HG03571 (cell line): ENCODE measurements around the gene ANKS6.
A peak's percentile ranks its signal among the peaks of the same experiment; 100 is the strongest.

Source experiments
- ATAC-seq: cut with Tn5 transposase; IDR thresholded peaks from one replicate; pipeline ENCODE4 v1.9.1; 2021; ENCODE audit not compliant: unreplicated experiment

The ANKS6 gene

GRCh38 chr9:98796364-98797101 is at the start of gene ANKS6:
Gene ANKS6 (minus strand): TSS chr9:98796555. CDS start chr9:98796491, 64 bp downstream.
- ATAC-seq, result peak; percentile 74

DNA sequence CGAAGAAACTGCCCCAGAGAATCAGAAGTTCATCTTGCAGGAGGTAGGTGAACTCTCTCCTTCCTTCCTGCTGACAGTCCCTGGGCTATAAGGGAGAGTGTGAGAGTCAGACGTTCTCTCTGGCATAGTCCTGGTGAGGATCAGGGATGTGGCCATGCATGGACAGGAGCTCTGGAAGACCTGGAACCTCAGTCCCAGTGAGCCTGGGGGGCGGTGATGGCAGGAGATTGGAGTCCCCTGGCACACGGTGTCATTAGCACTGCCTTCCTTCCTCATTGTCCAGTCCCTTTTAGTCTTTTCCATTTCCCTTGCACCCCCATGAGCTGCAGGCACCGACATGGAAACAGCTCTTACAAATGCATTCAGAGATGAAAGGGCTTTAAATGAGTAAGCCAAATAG is 49.7 kb upstream of the ANKS6 start:
- no peak for ATAC-seq

- no peak for ATAC-seq
Measured at GRCh38 chr9:98842510-98842909, 46.2 kb upstream of the ANKS6 start.

DNA sequence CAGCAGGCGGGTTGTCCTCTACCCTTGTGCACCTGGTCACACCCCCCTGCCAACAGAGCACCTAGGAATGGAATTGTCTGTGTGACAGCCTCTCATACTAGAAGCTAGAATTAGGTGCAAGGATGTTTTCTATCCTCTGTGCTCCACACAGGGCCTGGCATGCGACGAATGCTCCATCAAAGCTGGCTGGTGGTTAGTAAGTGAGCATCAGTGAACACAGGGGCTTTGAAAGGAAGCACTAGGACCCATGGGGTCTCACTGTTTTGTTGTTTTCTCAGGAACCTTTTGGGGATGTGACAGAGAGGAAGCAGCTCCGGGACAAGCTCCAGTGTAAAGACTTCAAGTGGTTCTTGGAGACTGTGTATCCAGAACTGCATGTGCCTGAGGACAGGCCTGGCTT is 43.4 kb upstream of the ANKS6 start:
- ATAC-seq, result no peak

- no peak for ATAC-seq
Measured at GRCh38 chr9:98838868-98839565, 42.7 kb upstream of the ANKS6 start.

DNA sequence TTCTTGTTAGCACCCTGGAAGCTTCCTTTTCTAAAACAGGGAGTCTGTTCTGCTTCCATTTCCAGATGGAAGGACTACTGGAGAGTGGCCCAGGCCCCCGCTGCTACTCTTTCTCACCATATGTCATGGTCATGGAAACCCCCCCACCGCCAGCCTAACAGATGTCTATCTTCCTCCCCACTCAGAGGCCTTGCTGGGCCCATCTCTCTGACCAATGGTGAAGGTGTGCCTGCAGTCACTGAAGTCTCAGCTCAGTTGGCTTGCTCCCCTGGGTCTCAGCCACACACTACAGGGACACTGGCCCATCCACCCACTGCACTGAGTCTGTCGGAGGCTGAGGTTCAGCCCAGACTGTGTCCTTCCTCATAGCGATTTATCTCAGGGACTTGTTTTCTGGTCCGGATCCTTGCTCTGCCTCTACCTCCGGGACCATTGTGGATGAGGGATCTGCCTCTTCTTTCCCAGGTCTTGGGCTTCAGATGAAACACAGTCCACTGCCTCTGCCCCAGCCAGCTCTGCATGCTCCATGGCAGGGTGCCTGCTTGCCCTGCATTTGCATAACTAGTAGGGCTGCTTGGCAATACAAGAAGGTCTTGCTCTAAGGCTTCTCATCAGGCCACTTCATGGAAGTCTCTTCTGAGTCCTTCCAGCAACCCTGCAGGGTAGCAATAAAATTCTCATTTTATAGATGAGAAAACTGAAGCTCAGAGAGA is 42.0 kb upstream of the ANKS6 start:
- ATAC-seq, result no peak

DNA sequence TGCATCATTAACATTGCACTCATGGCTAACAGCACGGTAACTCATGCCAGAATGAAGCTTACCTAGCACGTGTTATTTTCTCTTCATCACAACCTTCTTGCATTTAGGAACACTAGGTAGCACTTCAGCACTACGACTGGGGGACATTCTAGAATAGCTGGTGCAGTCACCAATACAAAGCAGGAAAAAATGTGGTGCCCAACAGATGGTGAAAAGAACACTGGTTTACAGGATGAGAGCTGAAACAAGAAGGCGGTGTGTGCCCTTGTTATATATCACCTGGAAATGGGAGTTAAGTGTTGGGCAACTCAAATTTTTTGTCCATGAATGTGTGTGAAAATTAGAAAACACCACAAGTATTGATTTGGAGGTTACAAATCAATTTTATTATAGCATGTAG is 41.2 kb upstream of the ANKS6 start:
- ATAC-seq, result no peak

GRCh38 chr9:98836206-98836605 is 39.9 kb upstream of the ANKS6 start:
- ATAC-seq, result no peak

GRCh38 chr9:98834386-98834785 is 38.0 kb upstream of the ANKS6 start:
- no peak for ATAC-seq

DNA sequence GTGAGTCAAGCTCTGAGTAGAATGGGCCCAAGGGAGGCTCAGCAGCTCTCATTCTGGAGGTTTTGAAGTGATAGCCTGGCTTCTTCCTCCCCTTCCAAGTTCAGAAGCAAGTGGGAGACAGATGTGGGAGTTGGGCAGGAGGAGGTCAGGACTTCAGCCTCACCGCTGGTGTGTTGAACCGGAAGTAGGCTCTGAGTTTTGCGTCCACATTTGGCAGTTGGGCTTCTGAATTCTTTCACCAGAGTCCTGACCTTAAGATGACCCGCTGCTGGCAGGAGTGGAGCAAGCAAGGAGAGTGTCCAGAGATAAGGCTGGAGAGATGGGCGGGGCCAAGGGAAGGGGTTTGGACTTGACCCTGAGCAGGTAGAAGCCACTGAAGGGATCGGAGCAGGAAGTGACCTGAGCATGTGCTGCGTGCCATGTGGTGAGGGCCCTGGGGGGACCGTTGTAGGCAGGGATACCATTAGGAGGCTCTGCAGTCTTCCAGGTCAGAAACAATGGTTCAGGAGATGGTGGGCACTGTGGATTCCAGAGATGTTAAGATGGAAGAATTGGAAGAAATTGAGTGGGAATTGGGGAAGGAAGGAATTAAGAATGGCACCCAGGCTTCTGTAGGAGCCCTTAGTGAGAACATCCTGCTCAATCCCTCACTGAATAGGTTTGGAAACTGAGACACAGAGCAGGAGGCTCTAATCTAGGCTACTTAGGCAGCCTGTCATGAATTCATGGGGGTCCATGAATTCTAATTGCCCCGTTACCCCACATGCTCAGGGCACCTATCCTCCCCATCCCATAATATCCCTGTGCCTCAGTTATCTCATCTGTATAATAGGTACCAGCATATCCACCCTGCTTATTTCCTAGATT is 37.0 kb upstream of the ANKS6 start:
- no peak for ATAC-seq

- ATAC-seq, result no peak
Measured at GRCh38 chr9:98832768-98833089, 36.4 kb upstream of the ANKS6 start.

DNA sequence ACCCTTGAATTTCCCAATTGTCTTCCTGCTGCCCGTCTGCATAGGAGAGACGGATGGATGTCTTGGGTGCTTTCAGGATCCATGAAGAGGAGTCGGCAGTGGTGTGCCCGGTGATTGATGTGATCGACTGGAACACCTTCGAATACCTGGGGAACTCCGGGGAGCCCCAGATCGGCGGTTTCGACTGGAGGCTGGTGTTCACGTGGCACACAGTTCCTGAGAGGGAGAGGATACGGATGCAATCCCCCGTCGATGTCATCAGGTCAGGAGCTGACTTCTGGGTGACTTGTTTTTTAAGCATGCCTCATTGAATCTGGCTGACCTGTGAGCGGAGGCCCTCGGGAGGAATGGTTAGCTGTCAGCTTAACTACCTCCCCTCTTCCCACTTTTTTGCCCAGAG is 35.3 kb upstream of the ANKS6 start:
- ATAC-seq, result no peak

GRCh38 chr9:98830554-98830953 is 34.2 kb upstream of the ANKS6 start:
- no peak for ATAC-seq

- ATAC-seq, result no peak
Measured at GRCh38 chr9:98829766-98830165, 33.4 kb upstream of the ANKS6 start.

DNA sequence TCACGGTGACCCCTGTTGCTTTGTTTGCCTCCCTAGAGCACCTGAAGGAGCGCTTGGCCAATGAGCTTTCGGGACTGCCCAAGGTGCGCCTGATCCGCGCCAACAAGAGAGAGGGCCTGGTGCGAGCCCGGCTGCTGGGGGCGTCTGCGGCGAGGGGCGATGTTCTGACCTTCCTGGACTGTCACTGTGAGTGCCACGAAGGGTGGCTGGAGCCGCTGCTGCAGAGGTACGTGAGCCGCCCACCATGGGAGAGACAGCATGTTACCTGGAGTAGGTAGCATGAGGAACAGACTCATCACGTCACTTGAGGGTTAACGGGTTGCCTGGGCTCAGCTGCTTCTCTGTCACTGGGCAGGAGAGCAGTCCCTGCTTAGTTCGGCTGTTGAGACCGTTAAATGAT is 30.4 kb upstream of the ANKS6 start:
- no peak for ATAC-seq

DNA sequence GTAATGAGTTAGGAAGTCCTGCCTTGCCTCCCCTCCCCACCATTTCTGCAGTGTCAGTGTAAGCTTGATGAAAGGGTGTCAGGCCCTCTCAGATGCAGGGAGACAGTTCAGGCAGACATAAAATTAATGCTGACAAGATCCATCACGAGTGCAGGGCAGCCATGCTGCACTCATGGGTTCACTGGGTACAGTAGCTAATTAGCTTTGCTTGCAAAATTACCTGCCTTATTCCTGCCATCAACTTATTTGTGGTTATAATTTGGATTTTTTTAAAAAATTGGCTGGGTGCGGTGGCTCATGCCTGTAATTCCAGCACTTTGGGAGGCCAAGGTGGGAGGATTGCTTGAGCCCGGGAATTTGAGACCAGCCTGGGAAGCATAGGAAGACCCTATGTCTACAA is 29.1 kb upstream of the ANKS6 start:
- ATAC-seq, result no peak

DNA sequence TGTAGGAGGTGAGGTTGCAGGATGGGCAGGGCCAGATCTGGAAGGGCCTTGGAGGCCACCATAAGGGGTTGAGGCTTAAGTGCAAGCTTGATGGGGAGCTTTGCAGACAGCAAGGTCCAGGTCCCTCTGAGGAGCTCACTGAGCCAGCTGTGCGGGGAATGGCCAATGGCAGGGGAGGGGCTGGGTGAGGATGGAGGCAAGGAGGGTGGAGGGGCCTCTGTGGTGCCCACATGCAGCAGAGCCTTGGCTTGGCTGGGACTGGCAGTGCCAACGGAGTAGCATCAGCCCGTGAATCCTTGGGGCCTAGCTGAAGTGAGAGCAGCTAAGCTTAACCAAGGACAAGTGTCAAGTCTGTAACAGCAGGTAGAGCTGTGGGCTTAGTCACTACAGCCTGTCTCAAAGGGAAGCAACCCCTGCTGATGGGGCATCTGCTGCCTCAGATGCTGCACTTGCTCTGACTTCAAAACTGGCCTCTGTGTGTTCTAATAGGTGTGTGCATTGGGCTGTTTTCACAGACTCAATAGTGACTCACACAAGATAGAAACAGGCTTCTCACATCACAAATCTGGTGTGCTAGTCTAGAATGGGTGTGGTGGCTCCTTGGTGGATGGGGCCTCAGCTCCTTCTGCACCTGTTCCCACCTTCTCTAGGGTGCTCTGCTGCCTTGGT is 27.4 kb upstream of the ANKS6 start:
- no peak for ATAC-seq

DNA sequence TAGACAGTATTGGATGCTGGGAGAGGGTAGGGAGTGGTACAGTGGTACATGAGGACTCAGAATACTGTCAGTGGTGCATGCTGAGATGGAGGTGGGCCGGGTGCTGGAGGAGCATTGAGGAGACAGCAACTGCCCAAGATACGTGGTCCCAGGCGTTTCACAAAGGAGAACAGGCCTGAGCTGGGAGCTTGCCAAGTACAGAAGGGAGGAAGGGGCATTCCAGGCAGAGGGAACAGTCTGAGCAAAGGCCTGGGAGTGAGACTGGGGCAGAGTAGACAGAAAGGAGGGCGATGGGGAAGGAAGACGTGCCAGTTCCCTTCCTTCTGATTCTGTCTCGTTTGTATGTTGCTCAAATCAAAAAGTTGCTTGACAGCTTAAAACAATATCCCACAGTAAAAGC is 26.3 kb upstream of the ANKS6 start:
- ATAC-seq, result no peak

DNA sequence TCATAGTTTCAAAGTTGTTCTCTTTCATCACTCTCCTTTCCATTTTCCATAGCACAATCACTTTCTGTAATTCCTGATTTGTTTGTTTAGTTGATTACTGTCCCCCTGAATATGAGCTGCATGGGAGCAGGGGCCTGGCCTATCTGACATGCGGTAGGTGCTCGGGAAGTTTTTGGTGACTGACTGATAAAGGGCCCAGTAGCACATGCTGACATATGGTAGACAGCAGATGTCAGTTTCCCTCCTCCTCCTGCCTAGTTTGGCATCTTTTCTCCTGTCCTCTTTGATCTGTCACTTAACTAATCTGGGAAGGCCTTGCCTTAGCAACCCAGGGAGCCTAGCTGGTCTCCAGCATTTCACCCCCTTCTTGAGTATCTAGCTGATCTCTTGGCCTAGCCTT is 25.5 kb upstream of the ANKS6 start:
- no peak for ATAC-seq

GRCh38 chr9:98819231-98819630 is 22.9 kb upstream of the ANKS6 start:
- ATAC-seq, result no peak

DNA sequence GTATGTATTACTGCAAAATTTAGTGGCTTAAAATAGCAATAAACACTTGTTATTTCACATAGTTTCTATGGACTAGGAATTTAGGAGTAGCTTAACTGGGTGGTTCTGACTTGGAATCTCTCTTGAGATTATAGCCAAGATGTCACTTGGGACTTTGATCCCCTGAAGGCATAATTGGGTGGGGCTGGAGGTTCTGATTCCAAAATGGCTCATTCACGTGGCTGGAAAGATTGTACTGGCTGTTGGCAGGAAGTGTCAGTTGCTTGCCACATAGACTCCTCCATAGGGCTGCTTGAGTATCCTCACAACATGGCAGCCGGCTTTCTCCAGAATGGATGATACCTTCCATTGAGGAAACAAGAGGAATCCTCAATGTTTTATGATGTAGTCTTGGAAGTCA is 22.4 kb upstream of the ANKS6 start:
- ATAC-seq, result no peak
